GM13977 (cell line): Measurements from ENCODE around the gene OBSCN.
"Not testable (repeated sequence)": the region's sequence is repeated elsewhere in the genome, so short reads cannot be mapped to it uniquely, and the experiment has no call there.

Experiments used
- DNase-seq: peaks from one replicate; pipeline ENCODE4 v3.0.0; 2012; ENCODE audit warnings: low spot score
- in situ Hi-C: fragments of 300-500 bp; cut with MboI; formaldehyde crosslinking; loops from one replicate; pipeline ENCODE4 v1.12.0; 2022; ENCODE audit warnings: low sequenced_read_pairs, low pct_unique_long_range_greater_than_20kb, mixed read lengths, inconsistent platforms; ENCODE audit not compliant: unreplicated experiment
- TF ChIP-seq, protein P1 (sequence below): IDR thresholded peaks from 2 replicates; pipeline ENCODE4 v1.5.1; 2012; ENCODE audit warnings: mild to moderate bottlenecking, control low read depth; ENCODE audit not compliant: insufficient read depth; ENCODE audit errors: extremely low read depth, missing control alignments

OBSCN gene

DNA sequence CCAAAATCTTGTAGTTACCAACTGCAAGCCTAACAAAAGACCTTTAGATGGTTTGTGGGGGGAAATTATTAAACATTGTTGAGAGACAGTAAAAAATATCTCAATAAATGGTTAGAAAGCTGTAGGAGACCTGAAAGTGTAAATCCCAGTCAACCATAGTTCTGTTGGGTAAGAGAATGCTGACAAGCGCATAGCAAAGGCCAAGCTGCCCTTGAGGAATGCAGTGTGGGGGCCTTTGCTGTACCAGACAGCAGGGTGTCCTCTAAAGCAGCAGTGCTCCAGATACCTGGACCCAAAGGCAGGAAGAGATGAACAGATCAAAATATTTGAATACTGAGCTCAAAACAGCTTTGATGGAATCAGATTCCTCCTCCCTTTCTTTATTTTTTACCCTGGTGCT, 54.6 kb downstream of the OBSCN start:
- in situ Hi-C loops = no loop called here
- TF ChIP-seq, protein P1, sequence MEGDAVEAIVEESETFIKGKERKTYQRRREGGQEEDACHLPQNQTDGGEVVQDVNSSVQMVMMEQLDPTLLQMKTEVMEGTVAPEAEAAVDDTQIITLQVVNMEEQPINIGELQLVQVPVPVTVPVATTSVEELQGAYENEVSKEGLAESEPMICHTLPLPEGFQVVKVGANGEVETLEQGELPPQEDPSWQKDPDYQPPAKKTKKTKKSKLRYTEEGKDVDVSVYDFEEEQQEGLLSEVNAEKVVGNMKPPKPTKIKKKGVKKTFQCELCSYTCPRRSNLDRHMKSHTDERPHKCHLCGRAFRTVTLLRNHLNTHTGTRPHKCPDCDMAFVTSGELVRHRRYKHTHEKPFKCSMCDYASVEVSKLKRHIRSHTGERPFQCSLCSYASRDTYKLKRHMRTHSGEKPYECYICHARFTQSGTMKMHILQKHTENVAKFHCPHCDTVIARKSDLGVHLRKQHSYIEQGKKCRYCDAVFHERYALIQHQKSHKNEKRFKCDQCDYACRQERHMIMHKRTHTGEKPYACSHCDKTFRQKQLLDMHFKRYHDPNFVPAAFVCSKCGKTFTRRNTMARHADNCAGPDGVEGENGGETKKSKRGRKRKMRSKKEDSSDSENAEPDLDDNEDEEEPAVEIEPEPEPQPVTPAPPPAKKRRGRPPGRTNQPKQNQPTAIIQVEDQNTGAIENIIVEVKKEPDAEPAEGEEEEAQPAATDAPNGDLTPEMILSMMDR = no peak
- no peak for DNase-seq

DNA sequence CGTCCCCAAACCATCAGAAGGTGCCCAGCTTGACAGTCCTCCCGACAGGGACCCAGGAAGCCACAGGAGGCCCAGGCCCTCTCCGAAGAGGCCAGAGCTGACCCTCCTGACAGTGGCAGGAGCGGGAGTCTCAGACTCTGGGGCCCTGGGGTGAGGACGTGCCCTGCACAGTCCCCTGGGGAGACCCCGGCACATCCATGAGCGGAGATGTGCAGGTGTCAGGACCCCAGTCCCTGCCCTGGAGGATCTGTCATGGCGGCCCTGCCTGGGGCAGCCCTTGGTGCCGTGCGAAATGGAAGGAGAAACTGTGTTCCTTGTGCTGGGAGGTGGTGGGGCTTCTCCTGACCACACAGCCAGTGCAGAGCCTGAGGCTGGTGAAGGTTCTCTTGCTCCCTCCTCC, 55.8 kb downstream of the OBSCN start:
- no peak for DNase-seq
- in situ Hi-C loops = no loop called here
- TF ChIP-seq, protein P1 = no peak

DNA sequence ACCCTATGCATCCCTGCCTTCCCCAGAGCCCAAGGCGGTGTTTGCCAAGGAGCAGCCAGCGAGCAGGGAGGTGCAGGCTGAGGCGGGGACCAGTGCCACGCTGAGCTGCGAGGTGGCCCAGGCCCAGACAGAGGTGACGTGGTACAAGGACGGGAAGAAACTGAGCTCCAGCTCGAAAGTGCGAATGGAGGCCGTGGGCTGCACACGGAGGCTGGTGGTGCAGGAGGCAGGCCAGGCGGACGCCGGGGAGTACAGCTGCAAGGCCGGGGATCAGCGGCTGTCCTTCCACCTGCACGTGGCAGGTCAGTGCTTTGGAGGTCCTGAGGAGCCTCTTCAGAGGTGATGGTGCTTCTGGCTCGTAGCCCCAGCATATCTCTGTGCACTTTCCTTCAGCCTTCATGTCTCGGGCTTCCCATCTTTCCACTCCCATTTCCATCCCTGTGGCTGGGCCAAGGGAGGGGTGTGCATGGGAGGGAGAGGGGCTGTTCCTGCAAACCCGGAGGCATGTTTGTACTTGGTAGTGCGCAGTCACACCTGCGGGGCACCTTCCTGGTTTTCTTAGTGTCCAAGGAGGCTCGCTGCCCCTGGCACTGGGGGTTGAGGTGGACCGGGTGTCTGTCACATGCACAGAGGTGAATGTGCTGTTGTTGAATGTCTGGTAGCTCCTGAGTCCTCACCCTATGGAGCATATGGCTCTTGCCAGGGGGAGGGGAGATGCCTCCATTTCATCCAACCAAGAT, 56.4 kb downstream of the OBSCN start:
- in situ Hi-C loops = no loop called here
- DNase-seq = no peak
- TF ChIP-seq, protein P1 = no peak

DNA sequence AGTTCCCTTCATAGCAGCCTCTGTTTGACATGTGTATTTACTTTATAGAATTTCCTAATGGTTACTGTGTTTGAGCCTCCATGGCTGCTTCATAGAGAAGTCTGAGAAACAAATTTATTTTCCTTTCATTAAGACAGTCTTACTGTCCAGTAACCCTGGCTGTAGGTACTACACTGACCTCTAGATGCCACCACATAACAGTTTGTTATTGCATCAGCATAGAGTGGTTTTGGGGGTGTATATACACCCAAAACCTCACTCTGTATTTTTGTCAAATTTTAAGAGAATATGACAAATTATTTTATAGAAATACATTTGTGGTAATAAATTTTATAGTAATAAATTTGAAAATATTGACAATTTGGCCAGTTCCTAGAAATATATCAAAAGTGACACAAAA, 57.3 kb downstream of the OBSCN start:
- TF ChIP-seq, protein P1 = peak; percentile 28
- DNase-seq = peak; percentile 41
- in situ Hi-C loops = no loop called here

DNA sequence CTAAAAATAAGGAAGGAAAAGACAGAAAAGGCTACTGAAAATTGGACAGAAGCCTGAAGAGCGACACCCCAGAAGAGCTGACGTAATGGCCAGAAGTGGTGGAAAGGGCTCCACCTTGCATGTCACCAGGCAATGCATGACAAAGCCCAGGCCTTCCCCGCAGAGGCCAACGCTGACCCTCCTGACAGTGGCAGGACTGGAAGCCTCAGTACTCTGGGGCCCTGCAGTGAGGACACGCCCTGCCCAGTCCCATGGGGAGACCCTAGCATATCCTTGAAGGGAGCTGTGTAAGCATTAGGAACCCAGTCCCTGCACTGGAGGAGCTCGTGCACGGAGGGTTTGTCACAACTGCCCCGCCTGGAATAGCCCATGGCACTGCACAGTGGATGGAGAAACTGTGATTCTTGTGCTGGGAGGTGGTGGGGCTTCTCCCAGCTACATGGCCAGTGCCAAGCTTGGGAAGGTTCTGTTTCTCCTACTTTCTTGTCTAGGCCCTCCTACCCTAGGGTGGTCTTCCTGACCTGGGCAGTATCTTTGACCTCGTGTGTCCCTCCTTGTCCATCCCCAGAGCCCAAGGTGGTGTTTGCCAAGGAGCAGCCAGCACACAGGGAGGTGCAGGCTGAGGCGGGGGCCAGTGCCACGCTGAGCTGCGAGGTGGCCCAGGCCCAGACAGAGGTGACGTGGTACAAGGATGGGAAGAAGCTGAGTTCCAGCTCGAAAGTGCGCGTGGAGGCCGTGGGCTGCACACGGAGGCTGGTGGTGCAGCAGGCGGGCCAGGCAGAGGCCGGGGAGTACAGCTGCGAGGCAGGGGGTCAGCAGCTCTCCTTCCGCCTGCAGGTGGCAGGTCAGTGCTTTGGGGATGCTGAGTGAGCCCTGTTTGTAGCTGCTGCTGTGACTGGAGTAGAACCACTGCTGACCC, 60.4 kb downstream of the OBSCN start:
- DNase-seq = peak; percentile 15
- in situ Hi-C loops = no loop called here
- TF ChIP-seq, protein P1 = no peak

DNA sequence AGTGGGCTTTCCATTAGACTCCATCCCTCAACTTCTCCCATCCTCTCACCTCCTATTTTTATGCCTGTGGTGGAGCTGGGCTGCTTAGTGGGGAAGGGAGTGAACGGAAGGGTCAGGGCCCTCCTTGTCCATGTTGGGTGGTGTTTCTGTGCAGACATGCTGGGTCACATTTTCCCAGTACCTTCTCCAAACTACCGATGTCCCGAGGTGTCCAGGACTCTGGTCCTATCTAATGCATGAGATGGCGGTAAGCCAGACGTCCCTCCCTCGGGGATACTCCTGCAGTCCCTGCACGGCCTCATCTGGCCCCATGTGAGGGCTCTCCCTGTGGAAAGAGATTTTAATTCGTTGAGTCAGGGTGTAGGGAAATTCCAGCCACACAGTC, 61.0 kb downstream of the OBSCN start:
- DNase-seq = no peak
- TF ChIP-seq, protein P1 = no peak
- in situ Hi-C loops = no loop called here

DNA sequence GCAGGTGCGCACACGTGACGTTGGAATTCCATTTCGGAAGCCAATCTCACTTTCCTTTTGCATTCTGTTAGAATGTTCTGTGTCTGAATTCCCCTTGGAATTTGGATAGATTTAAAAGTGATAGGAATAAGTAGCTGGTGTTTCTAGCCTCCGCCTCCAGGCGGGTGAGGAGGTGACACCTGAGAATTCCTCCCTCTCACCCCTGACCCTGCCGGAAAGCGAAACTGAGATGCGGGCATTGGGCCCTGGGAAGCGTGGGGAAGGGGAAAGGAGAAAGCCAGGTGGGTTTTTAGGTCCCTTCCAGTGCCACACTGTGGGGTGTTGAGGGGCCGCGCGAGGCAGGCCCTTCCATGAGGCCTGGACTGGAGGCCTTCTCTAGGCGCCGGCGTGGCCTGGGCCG, 61.6 kb downstream of the OBSCN start:
- DNase-seq, in situ Hi-C loops: not testable (repeated sequence)
